ENCODE data around the gene HSP90AB1. TPM values are rescaled to one million over a fixed set of nuclear protein-coding genes. Genes with fewer than 3 reads are reported as not detected.
A peak's percentile ranks its signal among the peaks of the same experiment; 100 is the strongest.

Gene HSP90AB1
- total and polyA plus RNA-seq, 9 of the 15 experiments (the other 6 are each of a cell fraction or from before 2014, with no cell fraction given) = 1,780 to 3,358 (median 2,262) TPM

DNA sequence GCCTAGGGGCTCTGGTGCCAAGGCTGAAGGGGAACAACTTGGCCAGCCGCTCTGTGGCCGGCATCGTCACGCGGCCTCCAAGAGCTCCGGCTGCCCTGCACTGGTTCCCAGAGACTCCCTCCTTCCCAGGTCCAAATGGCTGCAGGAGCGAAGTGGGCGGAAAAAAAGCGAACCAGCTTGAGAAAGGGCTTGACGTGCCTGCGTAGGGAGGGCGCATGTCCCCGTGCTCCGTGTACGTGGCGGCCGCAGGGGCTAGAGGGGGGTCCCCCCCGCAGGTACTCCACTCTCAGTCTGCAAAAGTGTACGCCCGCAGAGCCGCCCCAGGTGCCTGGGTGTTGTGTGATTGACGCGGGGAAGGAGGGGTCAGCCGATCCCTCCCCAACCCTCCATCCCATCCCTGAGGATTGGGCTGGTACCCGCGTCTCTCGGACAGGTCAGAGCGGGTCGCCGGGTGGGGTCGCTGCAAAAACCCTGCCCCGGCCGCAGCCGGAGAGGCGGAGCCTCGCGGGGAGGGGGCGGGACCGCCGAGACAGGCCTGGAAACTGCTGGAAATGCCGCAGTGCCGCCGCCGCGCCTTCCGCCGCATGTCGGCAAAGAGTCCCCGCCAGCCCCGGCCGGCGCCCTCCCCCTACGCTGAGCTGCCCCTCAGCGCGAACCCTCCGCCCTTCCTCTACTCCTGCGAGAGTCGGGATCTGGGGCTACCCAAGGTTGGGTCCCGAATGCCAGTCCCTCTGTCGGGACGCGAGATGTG is 814 bp upstream of the HSP90AB1 start:
- peaks cover 41% of the 10 kb centered on the region for H4K20me1 ChIP-seq (replicated peaks; ENCODE audit: control insufficient read depth, insufficient read depth, low read length)
- intact Hi-C loops (cut with micrococcal nuclease) (loop anchor here (1.0 kb wide), 2 partner anchors 9 to 20 kb away; no protein-coding TSS in a partner anchor), in situ Hi-C loops (cut with MboI) (no loop called here)
- H3K4me1 ChIP-seq (replicated peaks in 1 of 2; ENCODE audit: control insufficient read depth in 2 of 2, insufficient read depth in 2 of 2, low read length in 2 of 2) = peaks cover 22 to 32% of the 10 kb centered on the region in 2 experiments
- peaks cover 47% of the 10 kb centered on the region for H3K79me2 ChIP-seq (ENCODE audit: control insufficient read depth, insufficient read depth, low read length)
- ChIA-PET CTCF (ENCODE audit: low intra/inter-chr PET ratio) (no interaction called here), POLR2A (interaction anchor here (0.5 to 7.4 kb wide), 59 partner anchors 10 to 1249 kb away, joined by 3 to 144 read pairs (median 5); partner anchors contain the start of genes CAPN11, GTPBP2, NFKBIE and SLC29A1)
- BruUV-seq (replicated peaks) = no TSS peak
- peak overlapping the region; percentile 85 for H2AFZ ChIP-seq (ENCODE audit: low read depth, low read length)
- H3K9ac ChIP-seq (ENCODE audit: insufficient read depth in 1 of 2, low read depth in 2 of 2, low read length in 2 of 2) = peak overlapping the region; percentile 95 to 100
- peak overlapping the region; percentile 99 for H3K4me2 ChIP-seq (ENCODE audit: insufficient read depth, low read length)
- FAIRE-seq (no peak), ATAC-seq (peak; percentile 81), DNase-seq (ENCODE audit: extremely low read depth in 1 of 4, low spot score in 3 of 4) (peak; percentile 92 to 95 (median 94))
- peak overlapping the region; percentile 98 for H3K27ac ChIP-seq (ENCODE audit: extremely low read depth, low read depth, low read length)
- H3K36me3 ChIP-seq (ENCODE audit: control insufficient read depth, insufficient read depth, low read length) = peaks cover 41% of the 10 kb centered on the region
- WGBS (ENCODE audit: insufficient coverage, low coverage, missing lambda C conversion rate) = 12% methylated on average over 51 of the region's 62 CpGs
- peaks cover 11% of the 10 kb centered on the region for H3K9me1 ChIP-seq (ENCODE audit: control insufficient read depth, insufficient read depth, low read length)
- H3K9me3 ChIP-seq (replicated peaks; ENCODE audit: control insufficient read depth, insufficient read depth, low read depth, low read length) = no peaks in the 10 kb centered on the region
- no peaks in the 10 kb centered on the region for H3K27me3 ChIP-seq (ENCODE audit: control insufficient read depth in 2 of 2, insufficient read depth in 2 of 2, low read length in 2 of 2)
- peak overlapping the region; percentile 94 for H3K4me3 ChIP-seq
- TF ChIP-seq, protein P1, sequence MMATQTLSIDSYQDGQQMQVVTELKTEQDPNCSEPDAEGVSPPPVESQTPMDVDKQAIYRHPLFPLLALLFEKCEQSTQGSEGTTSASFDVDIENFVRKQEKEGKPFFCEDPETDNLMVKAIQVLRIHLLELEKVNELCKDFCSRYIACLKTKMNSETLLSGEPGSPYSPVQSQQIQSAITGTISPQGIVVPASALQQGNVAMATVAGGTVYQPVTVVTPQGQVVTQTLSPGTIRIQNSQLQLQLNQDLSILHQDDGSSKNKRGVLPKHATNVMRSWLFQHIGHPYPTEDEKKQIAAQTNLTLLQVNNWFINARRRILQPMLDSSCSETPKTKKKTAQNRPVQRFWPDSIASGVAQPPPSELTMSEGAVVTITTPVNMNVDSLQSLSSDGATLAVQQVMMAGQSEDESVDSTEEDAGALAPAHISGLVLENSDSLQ (IDR thresholded peaks at IDR 0.05) = peak; percentile 96
- TF ChIP-seq, protein P2, sequence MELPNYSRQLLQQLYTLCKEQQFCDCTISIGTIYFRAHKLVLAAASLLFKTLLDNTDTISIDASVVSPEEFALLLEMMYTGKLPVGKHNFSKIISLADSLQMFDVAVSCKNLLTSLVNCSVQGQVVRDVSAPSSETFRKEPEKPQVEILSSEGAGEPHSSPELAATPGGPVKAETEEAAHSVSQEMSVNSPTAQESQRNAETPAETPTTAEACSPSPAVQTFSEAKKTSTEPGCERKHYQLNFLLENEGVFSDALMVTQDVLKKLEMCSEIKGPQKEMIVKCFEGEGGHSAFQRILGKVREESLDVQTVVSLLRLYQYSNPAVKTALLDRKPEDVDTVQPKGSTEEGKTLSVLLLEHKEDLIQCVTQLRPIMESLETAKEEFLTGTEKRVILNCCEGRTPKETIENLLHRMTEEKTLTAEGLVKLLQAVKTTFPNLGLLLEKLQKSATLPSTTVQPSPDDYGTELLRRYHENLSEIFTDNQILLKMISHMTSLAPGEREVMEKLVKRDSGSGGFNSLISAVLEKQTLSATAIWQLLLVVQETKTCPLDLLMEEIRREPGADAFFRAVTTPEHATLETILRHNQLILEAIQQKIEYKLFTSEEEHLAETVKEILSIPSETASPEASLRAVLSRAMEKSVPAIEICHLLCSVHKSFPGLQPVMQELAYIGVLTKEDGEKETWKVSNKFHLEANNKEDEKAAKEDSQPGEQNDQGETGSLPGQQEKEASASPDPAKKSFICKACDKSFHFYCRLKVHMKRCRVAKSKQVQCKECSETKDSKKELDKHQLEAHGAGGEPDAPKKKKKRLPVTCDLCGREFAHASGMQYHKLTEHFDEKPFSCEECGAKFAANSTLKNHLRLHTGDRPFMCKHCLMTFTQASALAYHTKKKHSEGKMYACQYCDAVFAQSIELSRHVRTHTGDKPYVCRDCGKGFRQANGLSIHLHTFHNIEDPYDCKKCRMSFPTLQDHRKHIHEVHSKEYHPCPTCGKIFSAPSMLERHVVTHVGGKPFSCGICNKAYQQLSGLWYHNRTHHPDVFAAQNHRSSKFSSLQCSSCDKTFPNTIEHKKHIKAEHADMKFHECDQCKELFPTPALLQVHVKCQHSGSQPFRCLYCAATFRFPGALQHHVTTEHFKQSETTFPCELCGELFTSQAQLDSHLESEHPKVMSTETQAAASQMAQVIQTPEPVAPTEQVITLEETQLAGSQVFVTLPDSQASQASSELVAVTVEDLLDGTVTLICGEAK (IDR thresholded peaks at IDR 0.05) = 0 out of 2 replicates have a peak, but pooled peaks have one; percentile 46
- TF ChIP-seq, protein P2 (CRISPR knock-in tag; IDR thresholded peaks at IDR 0.05) = 0 out of 2 replicates have a peak, but pooled peaks have one; percentile 28
- 0 out of 2 replicates have a peak, but pooled peaks have one; percentile 10 for TF ChIP-seq ZNF24 (IDR thresholded peaks at IDR 0.05)
- TF ChIP-seq PCBP2 (IDR thresholded peaks at IDR 0.05; ENCODE audit: low read depth, low read length, poor library complexity, severe bottlenecking) = no peak
- no peak for TF ChIP-seq ESRRB (CRISPR knock-in tag; IDR thresholded peaks at IDR 0.05; ENCODE audit: borderline replicate concordance)
- TF ChIP-seq ZNF766 (CRISPR knock-in tag; conservative IDR thresholded peaks at IDR 0.05) = no peak
- no peak for TF ChIP-seq ELF1 (tag; IDR thresholded peaks at IDR 0.05)
- TF ChIP-seq ZNF431 (CRISPR knock-in tag; IDR thresholded peaks at IDR 0.05) = no peak; the same call in 1 of the 2 replicates
- TF ChIP-seq NCOA1 (IDR thresholded peaks at IDR 0.05; ENCODE audit: low read depth) = no peak; the same call in 1 of the 2 replicates

Data from K562 (cell line).